HepG2 (cell line): ENCODE data around the gene PRDX5. TPM values are rescaled to one million over a fixed set of nuclear protein-coding genes. Genes with fewer than 3 reads are reported as not detected.

ENCODE experiments used
- ADNP ChIP-seq: sonication (generic); formaldehyde crosslinking; IDR thresholded peaks from 2 replicates; pipeline ENCODE4 v1.4.0; 2020; ENCODE audit warnings: missing genetic modification reagents
- AGO1 ChIP-seq: fragments of 200-400 bp; formaldehyde crosslinking; IDR thresholded peaks from 2 replicates; pipeline ENCODE4 v1.6.1; 2017; ENCODE audit warnings: mild to moderate bottlenecking, low read depth, low read length, moderate library complexity; ENCODE audit not compliant: poor library complexity, severe bottlenecking
- CERS6 ChIP-seq: sonication (generic); formaldehyde crosslinking; IDR thresholded peaks from 2 replicates; pipeline ENCODE4 v1.5.0; 2020; ENCODE audit warnings: missing genetic modification reagents
- FOXM1 ChIP-seq: sonication (generic); formaldehyde crosslinking; IDR thresholded peaks from 2 replicates; pipeline ENCODE4 v1.5.0; 2020; ENCODE audit warnings: missing genetic modification reagents
- GABPB1 ChIP-seq: IDR thresholded peaks from 2 replicates; pipeline ENCODE4 v1.6.1; 2016; ENCODE audit warnings: mild to moderate bottlenecking, missing genetic modification reagents, moderate library complexity, missing compliant biosample characterization
- GLI4 ChIP-seq: sonication (generic); formaldehyde crosslinking; IDR thresholded peaks from 2 replicates; pipeline ENCODE4 v1.5.1; 2020; ENCODE audit warnings: missing genetic modification reagents, mild to moderate bottlenecking, moderate library complexity, borderline replicate concordance
- GPN1 ChIP-seq: sonication (generic); formaldehyde crosslinking; IDR thresholded peaks from 2 replicates; pipeline ENCODE4 v1.5.1; 2020; ENCODE audit warnings: missing genetic modification reagents, borderline replicate concordance
- HCFC1 ChIP-seq: fragments of 150-350 bp; IDR thresholded peaks from 2 replicates; pipeline ENCODE4 v1.6.1; 2014; ENCODE audit warnings: low read depth, low read length
- KDM5A ChIP-seq: fragments of 200-600 bp; sonication (generic); IDR thresholded peaks from 2 replicates; pipeline ENCODE4 v1.7.0; 2018; ENCODE audit warnings: antibody characterized with exemption, mild to moderate bottlenecking, low read length, borderline replicate concordance
- NR3C1 ChIP-seq: sonication (generic); formaldehyde crosslinking; IDR thresholded peaks from 2 replicates; pipeline ENCODE4 v1.4.0; 2020; ENCODE audit warnings: missing genetic modification reagents
- PAWR ChIP-seq: sonication (generic); formaldehyde crosslinking; IDR thresholded peaks from 2 replicates; pipeline ENCODE4 v1.4.0; 2020; ENCODE audit warnings: missing genetic modification reagents, mild to moderate bottlenecking, borderline replicate concordance
- RAD51 ChIP-seq: fragments of 450-650 bp; IDR thresholded peaks from 2 replicates; pipeline ENCODE4 v1.6.1; 2016; ENCODE audit warnings: borderline replicate concordance
- SMAD1 ChIP-seq: sonication (generic); formaldehyde crosslinking; IDR thresholded peaks from 2 replicates; pipeline ENCODE4 v1.4.0; 2020; ENCODE audit warnings: missing genetic modification reagents, low read depth, mild to moderate bottlenecking, borderline replicate concordance
- STAT5B ChIP-seq: sonication (generic); formaldehyde crosslinking; IDR thresholded peaks from 2 replicates; pipeline ENCODE4 v1.4.0; 2020; ENCODE audit warnings: missing genetic modification reagents
- ZBTB2 ChIP-seq: sonication (generic); formaldehyde crosslinking; IDR thresholded peaks from 2 replicates; pipeline ENCODE4 v1.8.0; 2022; ENCODE audit warnings: low read depth, missing genetic modification reagents
- ZFP82 ChIP-seq: sonication (generic); formaldehyde crosslinking; IDR thresholded peaks from 2 replicates; pipeline ENCODE4 v1.5.1; 2020; ENCODE audit warnings: mild to moderate bottlenecking, missing genetic modification reagents, borderline replicate concordance
- ZKSCAN5 ChIP-seq: sonication (generic); formaldehyde crosslinking; IDR thresholded peaks from 2 replicates; pipeline ENCODE4 v1.5.1; 2020; ENCODE audit warnings: mild to moderate bottlenecking, missing genetic modification reagents
- ZNF329 ChIP-seq: sonication (generic); formaldehyde crosslinking; IDR thresholded peaks from 2 replicates; pipeline ENCODE4 v1.9.0; 2021; ENCODE audit warnings: low read depth, mild to moderate bottlenecking, missing genetic modification reagents
- ZNF414 ChIP-seq: sonication (generic); formaldehyde crosslinking; IDR thresholded peaks from 2 replicates; pipeline ENCODE4 v1.5.0; 2020; ENCODE audit warnings: missing genetic modification reagents
- ZNF605 ChIP-seq: sonication (generic); formaldehyde crosslinking; IDR thresholded peaks from 2 replicates; pipeline ENCODE4 v1.8.0; 2022; ENCODE audit warnings: mild to moderate bottlenecking, missing genetic modification reagents
- ZNF747 ChIP-seq: sonication (generic); formaldehyde crosslinking; IDR thresholded peaks from 2 replicates; pipeline ENCODE4 v1.8.1; 2023; ENCODE audit warnings: missing genetic modification reagents, mild to moderate bottlenecking, borderline replicate concordance
- ZNF83 ChIP-seq: sonication (generic); formaldehyde crosslinking; IDR thresholded peaks from 2 replicates; pipeline ENCODE4 v1.4.0; 2020; ENCODE audit warnings: missing genetic modification reagents, mild to moderate bottlenecking, borderline replicate concordance
- ZSCAN21 ChIP-seq: sonication (generic); formaldehyde crosslinking; IDR thresholded peaks from 2 replicates; pipeline ENCODE4 v1.8.0; 2022; ENCODE audit warnings: mild to moderate bottlenecking, missing genetic modification reagents, moderate library complexity, borderline replicate concordance
- ZXDC ChIP-seq: sonication (generic); formaldehyde crosslinking; IDR thresholded peaks from 2 replicates; pipeline ENCODE4 v1.5.0; 2020; ENCODE audit warnings: mild to moderate bottlenecking, missing genetic modification reagents
- polyA plus RNA-seq, 8 experiments: library from polyadenylated mRNA; depleted of rRNA in 3 of 8; stranded (reverse) in 7 of 8; unstranded in 1 of 8; fragments of >200 nt; fragmentation: Illumina TruSeq in 4 of 8; extraction: Trizol in 4 of 8; gene quantifications; 2 replicates each; pipeline versions ENCODE4 v1.2.1 to v1.2.3, GENCODE V29; 2011 to 2016; ENCODE audit warnings: low read depth in 4 of 8, missing spikeins in 1 of 8, mixed read lengths in 1 of 8; ENCODE audit not compliant: insufficient read depth in 1 of 8
- total RNA-seq, 5 experiments: library from RNA; depleted of rRNA; stranded (reverse); fragments of >200 nt; fragmentation: Illumina TruSeq; extraction: Trizol; gene quantifications; 2 replicates each; pipeline ENCODE4 v1.2.3, GENCODE V29; 2016; ENCODE audit warnings: low read depth in 1 of 5

PRDX5 gene
- total and polyA plus RNA-seq, 2 of the 13 experiments (the other 11 are each of a cell fraction or from before 2014, with no cell fraction given), result 215 to 311 TPM

- TF ChIP-seq SMAD1 (0 out of 2 replicates have a peak, but pooled peaks have one; percentile 10), ZSCAN21 (0 out of 2 replicates have a peak, but pooled peaks have one; percentile 14), CERS6 (CRISPR knock-in tag) (no peak), ZBTB2 (no peak), PAWR (CRISPR knock-in tag) (no peak), ZNF414 (CRISPR knock-in tag) (peak; percentile 37; the same call in 1 of the 2 replicates), ZFP82 (CRISPR knock-in tag) (no peak), ADNP (CRISPR knock-in tag) (no peak), ZNF747 (CRISPR knock-in tag) (no peak), FOXM1 (CRISPR knock-in tag) (no peak), KDM5A (peak; percentile 52; the same call in 1 of the 2 replicates), ZNF83 (CRISPR knock-in tag) (no peak), GPN1 (CRISPR knock-in tag) (no peak), AGO1 (peak; percentile 100), ZKSCAN5 (no peak), HCFC1 (peak; percentile 27; the same call in 1 of the 2 replicates), ZXDC (no peak), GABPB1 (CRISPR knock-in tag) (peak; percentile 78), STAT5B (CRISPR knock-in tag) (no peak), ZNF329 (CRISPR knock-in tag) (no peak), GLI4 (CRISPR knock-in tag) (no peak), RAD51 (no peak), ZNF605 (CRISPR knock-in tag) (0 out of 2 replicates have a peak, but pooled peaks have one; percentile 14), NR3C1 (CRISPR knock-in tag) (no peak)
These were observed 32.7 kb upstream of the PRDX5 start, which contains the start of gene GPR137 (continued) for GRCh38 chr11:64284962-64285884.
